ENCODE data around the gene LMBRD1. TPM values are rescaled to one million over a fixed set of nuclear protein-coding genes. Genes with fewer than 3 reads are reported as not detected.
A peak's percentile ranks its signal among the peaks of the same experiment; 100 is the strongest.
"Not testable (repeated sequence)": the region's sequence is repeated elsewhere in the genome, so short reads cannot be mapped to it uniquely, and the experiment has no call there.

The LMBRD1 gene
- total RNA-seq, 4 donors from 2014 or later = 35.5 to 89.8 (median 70.7) TPM

- no peak overlapping the region for H3K4me3 ChIP-seq
- intact Hi-C loops (cut with DNase I; ENCODE audit: low total_unique reads) (loop anchor here (10.0 kb wide), 1 partner anchor 1324 kb away; no protein-coding TSS in a partner anchor), in situ Hi-C loops (cut with MboI; ENCODE audit: low pct_ligation_motif_present in 1 of 4, low pct_unique_long_range_greater_than_20kb in 1 of 4, low sequenced_read_pairs in 3 of 4) (no loop called here)
- H3K27ac ChIP-seq = peak overlapping the region; percentile 41 to 56 (median 44)
- TF ChIP-seq EP300 (IDR thresholded peaks at IDR 0.05; ENCODE audit: low read depth) (no peak), POLR2AphosphoS5 (IDR thresholded peaks at IDR 0.05) (no peak), POLR2A (IDR thresholded peaks at IDR 0.05) (no peak), CTCF (IDR thresholded peaks at IDR 0.05) (no peak)
- DNase-seq = no peak
- H3K27me3 ChIP-seq = no peaks in the 10 kb centered on the region
- 19% methylated on average over 2 of the region's 2 CpGs; no CpG with 5 or more reads in 1 of the 2 donors for WGBS, 2 donors (ENCODE audit: low coverage in 1 of 2)
- H3K4me1 ChIP-seq = peaks cover 0 to 51% (median 27%) of the 10 kb centered on the region in 4 donors
- H3K36me3 ChIP-seq = peaks cover 0 to 9% (median 0%) of the 10 kb centered on the region in 4 donors
- no peaks in the 10 kb centered on the region for H3K9me3 ChIP-seq
Observed at GRCh38 chr6:69791065-69791471, 5.7 kb downstream of the LMBRD1 start.

GRCh38 chr6:69790629-69791028 is 6.2 kb downstream of the LMBRD1 start:
- WGBS, 2 donors (ENCODE audit: low coverage in 1 of 2) = 50 to 55% methylated on average over 2 of the region's 2 CpGs
- Histone ChIP-seq H3K36me3 (peaks cover 0 to 9% (median 0%) of the 10 kb centered on the region in 4 donors), H3K27ac (peak overlapping the region in 3 of 4 donors; percentile 41 to 56 (median 43)), H3K9me3 (no peaks in the 10 kb centered on the region), H3K4me3 (no peak overlapping the region), H3K4me1 (peaks cover 0 to 50% (median 25%) of the 10 kb centered on the region in 4 donors), H3K27me3 (no peaks in the 10 kb centered on the region)
- no peak for DNase-seq
- no peak for TF ChIP-seq EP300 (IDR thresholded peaks at IDR 0.05; ENCODE audit: low read depth)
- no peak for TF ChIP-seq POLR2A (IDR thresholded peaks at IDR 0.05)
- TF ChIP-seq POLR2AphosphoS5 (IDR thresholded peaks at IDR 0.05) = no peak
- TF ChIP-seq CTCF (IDR thresholded peaks at IDR 0.05) = no peak
- in situ Hi-C loops (cut with MboI; ENCODE audit: low pct_ligation_motif_present in 1 of 4, low pct_unique_long_range_greater_than_20kb in 1 of 4, low sequenced_read_pairs in 3 of 4) = no loop called here
- intact Hi-C loops (cut with DNase I; ENCODE audit: low total_unique reads) = loop anchor here (10.0 kb wide), 1 partner anchor 1324 kb away; no protein-coding TSS in a partner anchor

GRCh38 chr6:69789578-69789977 is 7.2 kb downstream of the LMBRD1 start:
- TF ChIP-seq POLR2AphosphoS5 (IDR thresholded peaks at IDR 0.05) (no peak), EP300 (IDR thresholded peaks at IDR 0.05; ENCODE audit: low read depth) (no peak), CTCF (IDR thresholded peaks at IDR 0.05) (no peak), POLR2A (IDR thresholded peaks at IDR 0.05) (no peak)
- no peaks in the 10 kb centered on the region for H3K27me3 ChIP-seq
- H3K4me1 ChIP-seq = peaks cover 0 to 45% (median 17%) of the 10 kb centered on the region in 4 donors
- WGBS, 2 donors (ENCODE audit: low coverage in 1 of 2) = 78 to 81% methylated on average over 1 of the region's 1 CpG
- DNase-seq = no peak
- no peak overlapping the region for H3K4me3 ChIP-seq
- peaks cover 0 to 9% (median 0%) of the 10 kb centered on the region in 4 donors for H3K36me3 ChIP-seq
- H3K9me3 ChIP-seq = no peaks in the 10 kb centered on the region
- no peak overlapping the region for H3K27ac ChIP-seq
- in situ Hi-C loops (cut with MboI; ENCODE audit: low pct_ligation_motif_present in 1 of 4, low pct_unique_long_range_greater_than_20kb in 1 of 4, low sequenced_read_pairs in 3 of 4) = no loop called here
- intact Hi-C loops (cut with DNase I; ENCODE audit: low total_unique reads) = no loop called here

GRCh38 chr6:69787436-69787835 is 9.4 kb downstream of the LMBRD1 start:
- H3K9me3 ChIP-seq; DNase-seq; H3K27ac ChIP-seq; H3K4me3 ChIP-seq; intact Hi-C loops (cut with DNase I; ENCODE audit: low total_unique reads); H3K27me3 ChIP-seq; H3K36me3 ChIP-seq; in situ Hi-C loops (cut with MboI; ENCODE audit: low pct_ligation_motif_present in 1 of 4, low pct_unique_long_range_greater_than_20kb in 1 of 4, low sequenced_read_pairs in 3 of 4): not testable (repeated sequence)
- H3K4me1 ChIP-seq = peaks cover 0 to 37% (median 17%) of the 10 kb centered on the region in 4 donors
- WGBS, 2 donors (ENCODE audit: low coverage in 1 of 2) = 77 to 78% methylated on average over 5 of the region's 5 CpGs

- in situ Hi-C loops (cut with MboI; ENCODE audit: low pct_ligation_motif_present in 1 of 4, low pct_unique_long_range_greater_than_20kb in 1 of 4, low sequenced_read_pairs in 3 of 4) (no loop called here), intact Hi-C loops (cut with DNase I; ENCODE audit: low total_unique reads) (no loop called here)
- peaks cover 0 to 29% (median 7%) of the 10 kb centered on the region in 4 donors for H3K4me1 ChIP-seq
- H3K9me3 ChIP-seq = no peaks in the 10 kb centered on the region
- no peak overlapping the region for H3K27ac ChIP-seq
- TF ChIP-seq CTCF (IDR thresholded peaks at IDR 0.05) = no peak
- no peak for TF ChIP-seq EP300 (IDR thresholded peaks at IDR 0.05; ENCODE audit: low read depth)
- no peak for TF ChIP-seq POLR2A (IDR thresholded peaks at IDR 0.05)
- TF ChIP-seq POLR2AphosphoS5 (IDR thresholded peaks at IDR 0.05) = no peak
- peaks cover 0 to 9% (median 0%) of the 10 kb centered on the region in 4 donors for H3K36me3 ChIP-seq
- H3K4me3 ChIP-seq = no peak overlapping the region
- no peak for DNase-seq
- H3K27me3 ChIP-seq = no peaks in the 10 kb centered on the region
Observed at GRCh38 chr6:69785697-69786096, 11.1 kb downstream of the LMBRD1 start.

Data from transverse colon (tissue), 4 donors.